GM19351 (cell line): ENCODE data around the gene HDGFL2.

Source experiments
- ATAC-seq: cut with Tn5 transposase; IDR thresholded peaks from one replicate; pipeline ENCODE4 v1.9.1; 2021; ENCODE audit warnings: mild to moderate bottlenecking, moderate library complexity; ENCODE audit not compliant: unreplicated experiment

Gene HDGFL2

DNA sequence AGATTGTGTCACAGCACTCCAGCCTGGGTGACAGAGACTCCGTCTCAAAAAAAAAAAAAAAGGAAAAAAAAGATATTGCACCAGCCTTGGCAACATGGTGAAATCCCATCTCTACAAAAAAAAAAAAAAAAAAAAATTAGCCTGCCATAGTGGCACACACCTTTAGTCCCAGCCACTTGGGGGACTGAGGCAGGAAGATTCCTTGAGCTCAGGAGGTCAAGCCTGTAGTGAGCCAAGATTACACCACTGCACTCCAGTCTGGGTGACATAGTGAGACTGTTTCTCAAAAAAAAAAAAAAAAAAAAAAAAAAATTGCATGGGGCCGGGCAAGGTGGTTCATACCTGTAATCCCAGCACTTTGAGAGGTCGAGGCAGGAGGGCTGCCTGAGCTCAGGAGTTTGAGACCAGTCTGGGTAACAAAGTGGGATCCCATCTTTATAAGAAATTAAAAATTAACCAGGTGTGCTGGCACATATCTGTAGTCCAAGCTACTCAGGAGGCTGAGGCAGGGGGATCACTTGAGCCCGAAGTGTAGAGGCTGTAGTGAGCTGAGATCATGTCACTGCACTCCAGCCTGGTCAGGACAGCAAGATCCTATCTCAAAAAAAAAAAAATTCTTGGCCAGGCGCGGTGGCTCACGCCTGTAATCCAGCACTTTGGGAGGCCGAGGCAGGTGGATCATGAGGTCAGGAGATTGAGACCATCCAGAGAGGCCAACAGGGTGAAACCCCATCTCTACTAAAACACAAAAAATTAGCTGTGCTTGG is 7.1 kb upstream of the HDGFL2 start:
- no peak for ATAC-seq

DNA sequence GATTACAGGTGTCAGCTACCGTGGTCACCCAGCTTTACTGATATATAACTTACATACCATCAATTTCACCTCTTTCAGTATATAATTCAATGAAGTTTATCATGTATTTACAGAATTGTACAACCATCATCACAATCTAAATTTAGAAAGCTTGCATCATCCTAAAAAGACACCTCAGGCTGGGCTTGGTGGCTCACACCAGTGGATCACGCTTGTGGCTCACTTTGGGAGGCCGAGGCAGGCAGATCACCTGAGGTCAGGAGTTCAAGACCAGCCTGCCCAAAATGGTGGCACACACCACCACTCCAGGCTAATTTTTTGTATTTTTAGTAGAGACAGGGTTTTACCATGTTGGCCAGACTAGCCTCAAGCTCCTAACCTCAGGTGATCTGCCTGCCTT is 4.3 kb upstream of the HDGFL2 start:
- no peak for ATAC-seq

DNA sequence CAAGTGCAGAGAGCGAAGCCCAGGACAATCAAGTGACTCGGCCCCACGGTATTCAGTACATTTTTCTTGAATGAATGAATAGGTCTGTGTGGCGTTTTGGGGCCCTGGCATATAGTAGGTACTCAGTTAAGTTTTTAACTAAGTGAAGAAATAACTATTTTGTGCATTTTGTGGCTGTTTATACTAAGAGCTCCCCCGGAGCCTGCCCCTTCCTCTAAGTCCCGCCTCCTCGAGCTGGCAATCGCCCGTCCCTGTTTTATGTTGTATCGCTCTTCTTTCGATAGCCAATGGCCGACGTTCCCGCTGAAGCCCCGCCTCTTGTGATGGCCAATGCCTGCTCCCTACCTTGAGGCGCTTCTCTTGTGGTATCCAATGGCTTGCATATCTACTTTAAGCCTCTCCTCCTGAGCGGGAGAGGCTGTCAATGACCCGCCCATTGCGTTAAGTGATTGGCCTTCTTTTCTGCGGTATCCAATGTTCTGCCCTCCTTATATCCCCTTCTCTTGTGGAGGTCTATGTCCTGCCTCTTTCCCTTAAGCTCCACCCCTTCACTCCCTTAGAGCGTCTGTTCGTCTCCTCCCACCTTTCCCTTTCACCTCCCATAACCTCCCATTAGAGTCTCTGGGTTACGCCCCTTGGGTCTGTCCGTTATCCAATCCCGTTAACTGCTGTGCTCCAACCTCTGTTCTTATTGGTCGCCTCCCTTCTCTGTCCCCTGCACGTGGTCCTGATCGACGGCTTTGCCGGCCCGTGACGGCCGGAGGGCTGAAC is 509 bp upstream of the HDGFL2 start:
- peak; percentile 85 for ATAC-seq

DNA sequence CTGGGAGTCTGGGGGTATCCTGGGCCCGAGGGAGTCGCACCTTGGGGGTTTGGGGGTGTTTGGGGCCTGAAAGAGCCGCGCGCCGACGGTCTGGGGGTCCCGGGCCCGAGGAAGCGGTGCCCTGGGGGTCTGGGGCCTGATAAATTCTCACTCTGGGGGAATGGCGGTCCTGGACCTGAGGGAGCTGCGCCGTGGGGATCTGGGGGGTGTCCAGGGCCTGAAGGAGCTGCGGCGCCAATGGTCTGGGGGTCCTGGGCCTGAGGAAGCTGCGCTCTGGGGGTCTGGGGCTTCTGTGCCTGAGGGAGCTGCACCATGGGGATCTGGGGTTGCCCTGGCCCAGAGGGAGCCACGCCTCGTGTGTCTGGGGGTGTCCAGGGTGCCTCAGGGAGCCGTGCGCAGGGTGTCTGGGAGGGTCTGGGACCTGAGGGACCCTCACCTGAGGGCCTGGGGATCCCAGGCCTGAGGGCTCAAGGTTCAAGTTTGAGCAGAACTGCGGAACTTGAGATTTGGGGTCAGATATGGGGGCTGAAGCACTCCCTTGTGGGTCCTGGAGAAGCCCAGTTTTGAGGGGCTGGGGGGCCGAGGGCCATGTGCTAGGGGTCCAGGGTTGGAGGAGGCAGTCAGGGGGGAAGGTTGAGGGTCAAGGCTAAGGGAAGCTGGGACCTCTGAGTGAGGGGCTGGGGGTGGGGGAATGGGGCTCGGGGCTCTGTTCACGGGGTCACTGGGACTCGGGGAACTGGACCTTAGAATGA is 1.1 kb downstream of the HDGFL2 start:
- no peak for ATAC-seq

DNA sequence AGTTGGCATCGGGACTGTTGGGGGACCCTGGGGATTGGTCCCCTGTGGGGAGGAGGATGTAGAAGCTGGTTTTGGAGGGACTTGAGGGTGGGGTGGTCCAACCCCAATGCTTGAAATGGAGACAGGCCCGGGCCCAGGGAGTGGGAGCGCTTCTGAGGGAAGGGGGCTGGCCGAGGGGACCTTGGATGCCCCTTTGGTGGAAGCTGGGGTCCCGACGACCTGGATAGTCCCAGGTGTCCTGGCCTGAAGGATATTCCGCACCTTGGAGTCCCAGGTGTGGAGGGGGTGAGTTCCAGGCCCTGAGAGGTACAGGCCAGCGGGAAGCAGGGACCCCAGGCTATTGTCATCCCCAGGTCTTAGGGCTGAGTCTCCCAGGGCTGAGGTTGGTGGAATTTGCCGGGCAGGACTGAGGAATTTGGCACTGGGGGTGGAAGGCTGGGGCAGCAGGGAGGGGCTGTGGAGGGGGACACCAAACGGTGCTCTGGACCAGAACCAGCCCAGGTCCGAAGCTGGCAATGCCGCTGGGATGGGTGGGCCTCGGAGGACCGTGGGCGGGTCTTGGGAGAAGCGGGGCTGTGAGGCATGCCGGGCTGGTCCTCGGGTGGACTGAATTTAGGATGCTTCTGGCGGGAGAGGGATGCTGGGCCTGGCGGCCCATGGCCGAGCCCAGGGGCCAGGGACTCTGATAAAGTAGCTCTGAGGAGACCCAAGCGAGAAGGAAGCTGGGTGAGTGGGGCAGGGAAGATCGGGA is 1.8 kb downstream of the HDGFL2 start:
- ATAC-seq = no peak

DNA sequence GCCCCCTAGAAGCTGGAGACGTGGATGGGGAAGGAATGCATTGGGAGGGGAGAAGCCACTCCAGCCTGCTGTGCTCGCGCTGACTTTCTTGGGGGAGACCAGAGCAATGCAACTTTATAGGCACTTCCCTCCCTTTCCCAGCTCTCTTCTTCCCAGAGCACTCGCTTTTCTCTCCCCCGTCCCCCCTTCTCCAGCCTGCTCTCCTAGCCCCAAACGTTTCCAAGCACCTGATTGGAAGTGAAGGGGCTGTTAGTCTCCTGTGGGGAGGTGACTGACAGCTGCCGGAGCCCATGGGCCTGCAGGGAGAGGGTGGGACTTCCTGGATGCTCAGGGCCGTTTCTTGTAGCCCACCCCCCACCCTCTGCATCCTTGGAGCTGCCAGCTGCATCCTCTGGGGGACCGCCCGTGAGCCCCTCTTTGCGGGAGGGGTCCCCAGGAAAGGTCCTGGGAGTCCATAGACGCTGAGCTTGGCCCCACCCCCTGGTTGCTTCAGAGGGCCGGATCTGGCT is 2.5 kb downstream of the HDGFL2 start:
- ATAC-seq = no peak

DNA sequence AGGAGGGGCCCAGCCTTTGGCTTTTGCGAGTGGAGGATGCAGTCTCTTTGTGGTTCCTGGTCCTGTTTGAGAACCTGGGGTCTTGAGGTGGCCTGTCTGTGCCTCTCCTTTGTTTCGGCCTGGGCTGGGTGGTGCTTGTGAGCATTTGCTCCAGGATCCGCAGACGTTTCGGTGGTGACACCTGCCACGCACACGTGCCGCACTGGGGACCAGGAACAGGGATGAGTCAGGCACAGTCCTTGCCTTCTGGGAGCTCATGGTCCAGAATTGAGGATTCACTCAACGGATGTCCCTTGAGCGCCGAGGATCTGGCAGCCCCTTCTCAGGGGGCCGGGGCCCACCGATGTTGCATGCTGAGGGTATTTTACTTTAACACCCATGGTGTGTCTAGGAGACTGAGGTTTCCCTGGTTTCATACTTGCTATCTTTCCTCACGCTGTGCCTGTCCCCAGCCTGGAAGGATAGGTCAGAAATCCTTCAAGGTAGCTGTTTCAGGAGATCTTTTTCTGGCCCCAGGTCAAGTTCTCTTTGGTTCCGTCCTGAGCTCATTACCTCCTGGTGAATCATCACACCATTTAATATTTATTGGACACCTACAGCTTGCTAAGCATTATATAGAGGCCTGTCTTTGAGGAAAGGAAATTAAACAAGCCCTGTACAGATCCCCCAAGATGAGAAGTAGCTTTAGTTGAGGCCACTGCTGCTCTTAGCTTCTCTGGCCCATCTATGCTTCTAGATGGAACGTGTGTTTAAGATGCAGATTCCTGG is 5.1 kb downstream of the HDGFL2 start:
- no peak for ATAC-seq

DNA sequence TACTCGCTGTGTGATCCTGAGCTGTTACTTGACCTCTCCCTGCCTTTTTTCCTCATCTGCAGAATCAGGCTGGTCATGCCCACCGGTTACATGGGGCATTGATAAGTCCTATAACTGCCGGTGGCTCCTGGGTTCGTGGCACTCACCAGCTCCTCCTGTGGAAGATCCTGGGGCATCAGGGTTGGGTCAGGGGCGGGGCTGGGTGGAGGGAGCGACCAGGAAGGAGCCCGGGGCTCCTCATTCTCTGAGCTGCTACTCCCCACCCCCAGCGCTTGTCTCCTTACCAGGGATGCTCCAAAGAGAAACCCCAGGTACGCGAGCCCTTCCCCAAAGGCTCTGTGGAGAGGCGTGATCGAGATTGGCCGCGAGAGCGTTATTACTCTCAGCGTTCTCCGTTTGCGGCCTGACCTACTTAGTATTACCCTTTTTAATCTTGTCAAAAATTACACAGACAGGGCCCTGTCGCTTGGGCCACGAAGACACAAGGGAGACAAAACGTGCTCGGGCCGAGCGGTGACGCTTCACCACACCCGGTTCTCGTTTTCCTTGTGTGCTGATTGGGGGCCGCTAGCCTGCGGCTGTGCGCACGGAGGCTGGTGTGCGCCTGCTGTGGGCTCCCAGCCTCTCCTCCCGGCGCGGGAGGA is 10.7 kb downstream of the HDGFL2 start:
- no peak for ATAC-seq

DNA sequence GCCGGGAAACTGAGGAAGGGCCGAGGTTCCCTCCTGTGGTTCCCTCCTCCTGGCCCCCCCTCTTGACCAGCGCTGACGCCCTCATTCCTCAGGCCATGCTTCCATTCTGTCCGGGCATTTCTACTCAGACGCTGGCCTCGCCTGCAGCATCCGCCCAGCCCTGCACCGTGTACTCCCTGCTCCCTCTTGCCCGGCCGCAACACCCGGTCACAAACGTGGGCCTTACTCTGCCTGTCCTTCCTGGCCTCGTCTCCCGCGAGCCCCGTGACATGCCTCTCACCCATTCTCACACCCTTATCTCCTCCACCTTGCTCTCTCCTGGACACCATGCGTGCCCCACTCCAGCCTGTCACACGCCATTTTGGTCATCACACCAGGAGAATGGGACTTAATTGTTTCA is 11.3 kb downstream of the HDGFL2 start:
- ATAC-seq = no peak

DNA sequence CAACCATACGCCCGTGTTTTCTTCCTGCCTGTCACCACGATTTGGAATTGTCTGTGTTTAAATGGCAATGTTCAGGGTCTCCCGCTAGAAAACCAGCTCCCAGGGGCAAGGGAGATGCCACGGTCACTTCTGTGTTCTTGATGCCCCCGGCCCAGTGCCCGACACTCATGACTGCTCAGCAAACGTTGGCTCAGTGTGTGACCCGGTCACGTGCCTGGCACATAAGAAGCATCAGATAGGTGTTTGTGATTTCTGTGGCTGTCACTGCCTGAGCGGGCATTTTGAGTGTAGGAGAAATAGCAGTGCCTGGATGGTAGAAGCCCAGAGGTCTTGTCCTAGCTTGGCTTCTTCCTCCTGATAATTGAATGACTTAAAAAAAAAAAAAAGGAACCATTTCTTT is 15.5 kb downstream of the HDGFL2 start:
- no peak for ATAC-seq

DNA sequence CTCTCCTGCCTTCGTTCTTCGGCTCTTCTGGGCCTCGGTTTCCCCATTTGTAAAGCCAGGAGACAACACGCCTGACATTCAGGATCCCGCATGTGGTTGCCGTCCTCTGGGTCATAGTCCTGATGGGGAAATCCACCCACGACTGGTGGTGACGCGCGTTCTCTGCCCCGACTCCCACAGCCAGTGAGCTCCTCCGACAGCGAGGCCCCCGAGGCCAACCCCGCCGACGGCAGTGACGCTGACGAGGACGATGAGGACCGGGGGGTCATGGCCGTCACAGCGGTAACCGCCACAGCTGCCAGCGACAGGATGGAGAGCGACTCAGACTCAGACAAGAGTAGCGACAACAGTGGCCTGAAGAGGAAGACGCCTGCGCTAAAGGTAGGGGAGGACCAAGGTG is 16.4 kb downstream of the HDGFL2 start:
- no peak for ATAC-seq

DNA sequence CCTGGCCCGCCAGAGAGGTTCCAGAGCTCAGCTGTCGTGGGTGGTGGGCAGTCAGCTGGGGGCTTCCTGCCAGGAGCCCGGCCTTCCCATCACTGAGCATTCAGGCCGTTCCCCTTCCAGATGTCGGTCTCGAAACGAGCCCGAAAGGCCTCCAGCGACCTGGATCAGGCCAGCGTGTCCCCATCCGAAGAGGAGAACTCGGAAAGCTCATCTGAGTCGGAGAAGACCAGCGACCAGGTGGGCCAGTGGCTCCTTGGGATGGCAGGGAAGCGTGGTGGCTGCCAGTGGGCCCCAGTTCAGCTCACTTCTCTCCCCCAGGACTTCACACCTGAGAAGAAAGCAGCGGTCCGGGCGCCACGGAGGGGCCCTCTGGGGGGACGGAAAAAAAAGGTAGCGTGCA is 19.3 kb downstream of the HDGFL2 start:
- ATAC-seq = no peak

DNA sequence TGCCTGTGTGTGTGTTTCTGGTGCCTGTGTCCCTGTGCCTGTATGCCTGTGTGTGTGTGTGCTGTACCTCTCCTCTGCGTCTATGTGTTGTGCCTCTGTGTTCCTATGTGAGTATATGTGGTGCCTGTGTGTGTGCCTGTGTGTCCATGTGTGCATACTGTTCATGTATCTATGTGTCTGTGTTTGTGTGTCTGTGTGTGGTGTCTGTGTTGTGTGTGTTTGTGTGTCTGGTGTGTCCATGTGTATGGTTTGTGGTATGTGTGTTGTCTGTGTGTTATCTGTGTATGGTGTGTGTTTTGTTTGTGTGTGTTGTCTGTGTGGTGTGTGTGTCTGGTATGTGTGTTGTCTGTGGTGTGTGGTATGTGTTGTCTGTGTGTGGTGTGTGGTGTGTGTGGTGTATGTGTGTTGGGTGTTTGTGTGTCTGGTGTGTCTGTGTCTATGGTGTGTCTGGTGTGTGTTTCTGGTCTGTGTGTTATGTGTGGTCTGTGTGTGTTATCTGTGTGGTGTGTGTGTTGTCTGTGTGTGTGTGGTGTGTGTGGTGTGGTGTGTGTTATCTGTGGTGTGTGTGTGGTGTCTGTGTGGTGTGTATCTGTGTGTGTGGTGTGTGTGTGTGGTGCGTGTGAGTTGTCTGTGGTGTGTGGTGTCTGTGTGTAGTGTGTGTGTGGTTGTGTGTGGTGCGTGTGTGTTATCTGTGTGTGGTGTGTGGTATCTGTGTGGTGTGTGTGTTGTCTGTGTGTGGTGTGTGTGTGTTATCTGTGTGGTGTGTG is 20.4 kb downstream of the HDGFL2 start:
- no peak for ATAC-seq

DNA sequence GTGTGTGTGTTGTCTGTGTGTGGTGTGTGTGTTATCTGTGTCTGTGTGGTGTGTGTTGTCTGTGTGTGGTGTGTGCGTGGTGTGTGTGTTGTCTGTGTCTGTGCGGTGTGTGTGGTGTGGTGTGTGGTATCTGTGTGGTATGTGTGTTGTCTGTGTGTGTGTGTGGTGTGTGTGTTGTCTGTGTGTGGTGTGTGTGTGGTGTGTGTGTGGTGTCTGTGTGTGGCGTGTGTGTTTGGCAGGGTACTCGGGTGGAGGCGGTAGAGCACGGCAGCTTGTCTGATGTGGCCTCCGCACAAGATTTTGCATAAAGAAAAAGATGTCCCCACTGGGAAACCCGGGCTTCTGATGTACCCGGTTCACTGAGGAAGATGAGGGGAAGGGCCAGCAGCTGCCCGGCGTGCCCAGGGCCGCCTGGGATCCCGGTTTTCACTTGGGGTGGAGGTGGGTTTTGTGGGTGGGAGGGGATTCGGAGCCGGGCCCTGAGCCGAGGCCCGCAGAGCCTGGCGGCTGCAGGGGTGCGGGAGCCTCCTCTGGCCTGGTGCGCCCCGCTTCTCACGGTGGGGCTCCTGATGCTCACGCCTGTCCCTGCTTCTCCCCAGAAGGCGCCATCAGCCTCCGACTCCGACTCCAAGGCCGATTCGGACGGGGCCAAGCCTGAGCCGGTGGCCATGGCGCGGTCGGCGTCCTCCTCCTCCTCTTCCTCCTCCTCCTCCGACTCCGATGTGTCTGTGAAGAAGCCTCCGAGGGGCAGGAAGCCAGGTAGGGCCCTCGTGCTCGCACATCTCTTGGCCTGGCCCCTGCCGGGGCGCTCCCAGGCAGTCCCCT is 21.2 kb downstream of the HDGFL2 start:
- ATAC-seq = no peak

DNA sequence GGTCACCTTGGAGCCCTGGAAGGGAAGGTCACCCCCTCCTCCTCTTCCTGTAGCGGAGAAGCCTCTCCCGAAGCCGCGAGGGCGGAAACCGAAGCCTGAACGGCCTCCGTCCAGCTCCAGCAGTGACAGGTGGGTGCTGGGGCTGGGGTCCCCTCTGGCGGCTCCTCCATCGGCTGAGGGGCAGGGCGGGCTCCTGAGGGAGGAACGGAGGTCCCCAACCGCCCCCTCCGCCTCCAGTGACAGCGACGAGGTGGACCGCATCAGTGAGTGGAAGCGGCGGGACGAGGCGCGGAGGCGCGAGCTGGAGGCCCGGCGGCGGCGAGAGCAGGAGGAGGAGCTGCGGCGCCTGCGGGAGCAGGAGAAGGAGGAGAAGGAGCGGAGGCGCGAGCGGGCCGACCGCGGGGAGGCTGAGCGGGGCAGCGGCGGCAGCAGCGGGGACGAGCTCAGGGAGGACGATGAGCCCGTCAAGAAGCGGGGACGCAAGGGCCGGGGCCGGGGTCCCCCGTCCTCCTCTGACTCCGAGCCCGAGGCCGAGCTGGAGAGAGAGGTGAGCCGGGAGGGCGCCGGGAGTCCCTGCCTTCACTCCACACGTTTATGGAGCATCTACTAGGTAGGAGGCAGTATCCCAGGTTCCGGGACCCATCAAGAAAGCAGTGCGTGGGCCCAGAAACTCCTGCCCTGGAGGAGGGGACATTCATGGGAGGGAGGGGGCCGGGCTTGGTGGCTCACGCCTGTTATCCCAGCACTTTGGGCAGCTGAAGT is 22.0 kb downstream of the HDGFL2 start:
- no peak for ATAC-seq

DNA sequence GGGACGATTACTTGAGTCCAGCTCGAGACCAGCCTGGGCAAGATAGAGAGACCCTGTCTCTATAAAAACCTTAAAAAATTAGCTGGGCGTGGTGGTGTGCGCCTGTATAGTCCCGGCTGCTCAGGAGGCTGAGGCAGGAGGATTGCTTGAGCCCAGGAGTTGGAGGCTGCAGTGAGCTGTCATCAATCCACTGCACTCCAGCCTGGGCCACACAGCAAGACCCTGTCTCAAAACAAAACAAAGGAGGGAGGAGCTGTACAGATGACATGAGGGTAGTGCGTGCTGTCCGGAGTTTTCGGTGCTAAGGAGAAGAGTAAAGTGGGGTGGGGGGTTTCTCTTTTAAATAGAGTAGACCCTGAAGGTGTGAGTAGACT is 22.6 kb downstream of the HDGFL2 start:
- ATAC-seq = no peak

DNA sequence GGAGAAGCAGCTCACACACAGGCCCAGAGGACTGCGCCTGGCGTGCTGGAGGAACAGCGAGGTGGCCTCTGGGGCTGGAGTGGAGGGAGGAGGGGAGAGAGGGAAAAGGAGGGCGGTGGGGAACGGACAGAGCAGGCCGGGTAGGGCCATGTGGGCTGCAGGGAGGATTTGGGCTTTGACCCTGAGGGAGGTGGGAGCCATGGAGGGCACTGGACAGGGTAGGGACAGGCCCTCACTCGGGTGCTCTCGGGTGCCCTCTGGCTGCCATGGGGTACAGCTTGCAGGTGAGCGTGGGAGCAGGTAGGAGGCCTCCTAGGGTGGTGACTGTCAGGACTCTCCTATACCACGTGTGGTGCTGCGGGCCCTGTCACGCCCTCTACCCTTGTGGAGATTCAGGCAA is 23.4 kb downstream of the HDGFL2 start:
- ATAC-seq = no peak
